Breast epithelium (tissue), 4 donors: Measurements from ENCODE around the gene ANO2. TPM values are rescaled to one million over a fixed set of nuclear protein-coding genes. Genes with fewer than 3 reads are reported as not detected.

Experiments used
- DNase-seq, 2 donors: peaks; one replicate each; pipeline ENCODE4 v3.0.0-alpha.2; 2019; ENCODE audit warnings: low spot score in 2 of 2
- H3K27ac ChIP-seq, 2 donors: fragments of 200-600 bp; sonication (generic) in 1 of 2; one replicate each; pipeline ENCODE4 v1.5.1; 2016 to 2019; ENCODE audit warnings: mild to moderate bottlenecking in 1 of 2
- H3K27me3 ChIP-seq, 2 donors: fragments of 200-600 bp; sonication (generic) in 1 of 2; one replicate each; pipeline versions ENCODE4 v1.5.1 to v1.6.0; 2017 to 2019; ENCODE audit warnings: control low read depth in 1 of 2, mild to moderate bottlenecking in 1 of 2
- H3K36me3 ChIP-seq: fragments of 200-600 bp; one replicate; pipeline ENCODE4 v1.5.1; 2019
- H3K4me1 ChIP-seq, 2 donors: fragments of 200-600 bp; sonication (generic); one replicate each; pipeline ENCODE4 v1.5.1; 2016 to 2019; ENCODE audit warnings: control low read depth in 1 of 2
- H3K4me3 ChIP-seq, 3 donors: fragments of 200-600 bp; sonication (generic); 1 replicate in 2 of 3; 2 replicates in 1 of 3; pipeline ENCODE4 v1.5.1; 2016 to 2019; ENCODE audit warnings: mild to moderate bottlenecking in 3 of 3, moderate library complexity in 2 of 3
- H3K9me3 ChIP-seq, 2 donors: fragments of 200-600 bp; sonication (generic) in 1 of 2; one replicate each; pipeline ENCODE4 v1.5.1; 2016 to 2019; ENCODE audit warnings: control low read depth in 1 of 2
- POLR2A ChIP-seq: fragments of 450-650 bp; IDR thresholded peaks from one replicate; pipeline ENCODE4 v1.6.1; 2016; ENCODE audit warnings: antibody characterized with exemption, mild to moderate bottlenecking, moderate library complexity
- POLR2AphosphoS5 ChIP-seq, 3 donors: sonication (generic); formaldehyde crosslinking; IDR thresholded peaks; one replicate each; pipeline ENCODE4 v1.6.1; 2017; ENCODE audit warnings: antibody characterized with exemption in 3 of 3
- intact Hi-C: fragments of 100-400 bp; cut with DNase I; formaldehyde crosslinking; loops from one replicate; pipeline ENCODE4 v1.15.1; 2023; ENCODE audit warnings: low total_unique reads
- total RNA-seq, 3 donors: library from RNA; depleted of rRNA; stranded (reverse); fragments of >200 nt; gene quantifications; one replicate each; pipeline ENCODE4 v1.1.0, GENCODE V29; 2016
- TF ChIP-seq, protein P1 (sequence below), 3 donors: fragments of 450-650 bp; IDR thresholded peaks; one replicate each; pipeline ENCODE4 v1.5.1; 2016 to 2017; ENCODE audit warnings: antibody characterized with exemption in 3 of 3, mild to moderate bottlenecking in 3 of 3, moderate library complexity in 3 of 3

ANO2 gene
- total RNA-seq, 3 donors from 2014 or later: 5.0 to 33.1 (median 16.8) TPM

DNA sequence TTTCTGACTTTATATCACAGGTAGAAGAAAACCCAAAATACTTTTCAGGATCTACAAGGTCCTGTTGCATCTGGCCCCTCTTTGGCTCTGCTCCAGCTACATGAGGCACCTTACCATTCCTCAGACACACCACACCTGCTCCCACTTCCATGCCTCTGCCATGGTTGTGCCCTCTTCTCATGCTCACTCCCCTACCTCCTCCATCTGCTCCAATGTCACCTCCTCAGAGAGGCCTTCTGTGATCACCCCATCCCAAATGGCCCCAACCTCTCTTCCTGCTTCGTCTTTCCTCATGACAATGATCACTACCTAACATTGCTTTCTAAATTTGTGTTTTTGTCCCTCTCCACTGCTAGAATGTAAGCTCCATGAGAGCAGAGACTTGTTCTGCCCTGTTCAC is 174.3 kb downstream of the ANO2 start:
- no peaks in the 10 kb centered on the region for H3K36me3 ChIP-seq
- TF ChIP-seq POLR2A (no peak), POLR2AphosphoS5 (IDR thresholded peaks at IDR 0.05) (no peak)
- TF ChIP-seq, protein P1, sequence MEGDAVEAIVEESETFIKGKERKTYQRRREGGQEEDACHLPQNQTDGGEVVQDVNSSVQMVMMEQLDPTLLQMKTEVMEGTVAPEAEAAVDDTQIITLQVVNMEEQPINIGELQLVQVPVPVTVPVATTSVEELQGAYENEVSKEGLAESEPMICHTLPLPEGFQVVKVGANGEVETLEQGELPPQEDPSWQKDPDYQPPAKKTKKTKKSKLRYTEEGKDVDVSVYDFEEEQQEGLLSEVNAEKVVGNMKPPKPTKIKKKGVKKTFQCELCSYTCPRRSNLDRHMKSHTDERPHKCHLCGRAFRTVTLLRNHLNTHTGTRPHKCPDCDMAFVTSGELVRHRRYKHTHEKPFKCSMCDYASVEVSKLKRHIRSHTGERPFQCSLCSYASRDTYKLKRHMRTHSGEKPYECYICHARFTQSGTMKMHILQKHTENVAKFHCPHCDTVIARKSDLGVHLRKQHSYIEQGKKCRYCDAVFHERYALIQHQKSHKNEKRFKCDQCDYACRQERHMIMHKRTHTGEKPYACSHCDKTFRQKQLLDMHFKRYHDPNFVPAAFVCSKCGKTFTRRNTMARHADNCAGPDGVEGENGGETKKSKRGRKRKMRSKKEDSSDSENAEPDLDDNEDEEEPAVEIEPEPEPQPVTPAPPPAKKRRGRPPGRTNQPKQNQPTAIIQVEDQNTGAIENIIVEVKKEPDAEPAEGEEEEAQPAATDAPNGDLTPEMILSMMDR (IDR thresholded peaks at IDR 0.05): no peak
- intact Hi-C loops: no loop called here
- H3K4me1 ChIP-seq: no peaks in the 10 kb centered on the region
- no peaks in the 10 kb centered on the region for H3K27me3 ChIP-seq
- H3K27ac ChIP-seq: no peak overlapping the region
- DNase-seq: no peak
- peaks cover 0 to 9% of the 10 kb centered on the region in 2 donors for H3K9me3 ChIP-seq
- H3K4me3 ChIP-seq: no peak overlapping the region

DNA sequence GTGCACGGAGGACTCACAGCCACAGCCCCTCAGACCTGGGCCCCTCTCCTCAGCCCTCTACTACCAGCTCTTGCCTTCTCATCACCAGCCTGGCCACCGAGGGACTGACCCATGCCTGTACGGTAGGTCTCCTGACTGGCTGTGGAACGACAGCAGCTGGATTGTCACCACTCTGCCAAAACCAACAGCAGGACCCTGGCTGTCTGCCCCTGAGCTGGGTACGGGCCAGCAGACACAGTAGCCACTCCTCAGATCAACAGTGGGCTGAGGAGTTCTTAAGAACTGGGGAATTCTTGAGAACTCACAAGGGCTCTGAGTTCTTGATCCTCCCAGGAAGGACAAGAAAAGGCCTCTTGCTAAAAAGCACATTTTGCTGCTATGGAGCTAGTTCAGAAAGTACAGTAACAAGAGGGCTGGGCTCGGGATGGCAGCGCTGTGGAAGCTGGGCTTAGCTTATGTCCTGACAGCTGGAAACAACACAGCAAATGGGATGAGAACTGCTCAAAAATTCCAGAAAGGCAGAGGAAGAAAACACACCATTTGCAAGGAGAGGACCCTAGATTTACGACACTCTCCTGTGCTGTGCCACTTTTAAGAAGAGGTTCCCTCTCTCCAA is 176.4 kb downstream of the ANO2 start:
- Histone ChIP-seq H3K4me3 (no peak overlapping the region), H3K4me1 (no peaks in the 10 kb centered on the region), H3K36me3 (no peaks in the 10 kb centered on the region), H3K27ac (no peak overlapping the region), H3K27me3 (no peaks in the 10 kb centered on the region), H3K9me3 (peaks cover 0 to 9% of the 10 kb centered on the region in 2 donors)
- TF ChIP-seq, protein P1 (IDR thresholded peaks at IDR 0.05): no peak
- TF ChIP-seq POLR2A (no peak), POLR2AphosphoS5 (IDR thresholded peaks at IDR 0.05) (no peak)
- intact Hi-C loops: no loop called here
- DNase-seq: no peak

DNA sequence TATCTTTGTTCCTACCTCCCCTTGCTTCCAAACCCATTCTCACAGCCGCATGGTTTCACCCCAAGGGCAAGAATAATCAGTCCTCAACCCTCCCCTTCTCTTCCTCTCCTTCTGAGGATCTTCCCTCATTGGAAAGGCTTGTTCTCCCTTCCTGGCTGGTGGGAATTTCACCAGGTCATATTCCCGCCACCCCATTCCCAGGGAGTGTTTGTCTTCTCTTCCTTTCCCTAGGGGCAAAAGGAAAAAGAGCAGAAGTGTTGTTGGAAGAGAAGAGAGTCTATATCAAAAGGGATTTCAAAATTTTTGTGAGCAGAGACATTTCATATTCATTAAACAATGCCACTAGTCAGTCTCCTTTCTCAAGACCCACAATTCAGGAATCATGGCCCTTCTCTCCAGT is 176.9 kb downstream of the ANO2 start:
- DNase-seq: no peak
- no peaks in the 10 kb centered on the region for H3K27me3 ChIP-seq
- no peaks in the 10 kb centered on the region for H3K4me1 ChIP-seq
- no peak overlapping the region for H3K4me3 ChIP-seq
- H3K9me3 ChIP-seq: peaks cover 0 to 9% of the 10 kb centered on the region in 2 donors
- intact Hi-C loops: no loop called here
- TF ChIP-seq POLR2AphosphoS5 (IDR thresholded peaks at IDR 0.05) (no peak), POLR2A (no peak)
- TF ChIP-seq, protein P1 (IDR thresholded peaks at IDR 0.05): no peak
- H3K36me3 ChIP-seq: no peaks in the 10 kb centered on the region
- H3K27ac ChIP-seq: no peak overlapping the region

DNA sequence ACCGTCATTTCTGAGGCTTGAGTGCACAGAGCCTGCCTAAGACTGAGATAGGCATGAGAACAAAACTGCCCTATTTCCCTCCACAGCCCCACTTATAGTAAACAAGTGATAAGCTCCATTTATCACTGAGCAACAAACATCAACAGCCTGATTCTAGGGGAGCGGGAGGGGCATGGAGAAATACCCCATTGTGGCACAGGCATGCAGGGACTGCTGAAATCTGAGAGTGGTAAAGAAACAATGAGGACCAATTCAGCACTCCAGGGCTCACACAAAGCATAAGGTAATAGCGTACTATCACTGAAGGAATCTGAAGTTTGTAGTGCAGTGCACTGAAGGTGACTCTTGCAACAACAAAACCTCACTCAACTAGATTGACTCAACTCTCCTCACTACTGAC is 186.7 kb downstream of the ANO2 start:
- Histone ChIP-seq H3K4me3 (no peak overlapping the region), H3K4me1 (no peaks in the 10 kb centered on the region), H3K36me3 (no peaks in the 10 kb centered on the region), H3K27me3 (peaks cover 0 to 12% of the 10 kb centered on the region in 2 donors), H3K27ac (no peak overlapping the region), H3K9me3 (no peaks in the 10 kb centered on the region)
- no peak for DNase-seq
- intact Hi-C loops: no loop called here
- TF ChIP-seq, protein P1 (IDR thresholded peaks at IDR 0.05): no peak
- TF ChIP-seq POLR2A (no peak), POLR2AphosphoS5 (IDR thresholded peaks at IDR 0.05) (no peak)

DNA sequence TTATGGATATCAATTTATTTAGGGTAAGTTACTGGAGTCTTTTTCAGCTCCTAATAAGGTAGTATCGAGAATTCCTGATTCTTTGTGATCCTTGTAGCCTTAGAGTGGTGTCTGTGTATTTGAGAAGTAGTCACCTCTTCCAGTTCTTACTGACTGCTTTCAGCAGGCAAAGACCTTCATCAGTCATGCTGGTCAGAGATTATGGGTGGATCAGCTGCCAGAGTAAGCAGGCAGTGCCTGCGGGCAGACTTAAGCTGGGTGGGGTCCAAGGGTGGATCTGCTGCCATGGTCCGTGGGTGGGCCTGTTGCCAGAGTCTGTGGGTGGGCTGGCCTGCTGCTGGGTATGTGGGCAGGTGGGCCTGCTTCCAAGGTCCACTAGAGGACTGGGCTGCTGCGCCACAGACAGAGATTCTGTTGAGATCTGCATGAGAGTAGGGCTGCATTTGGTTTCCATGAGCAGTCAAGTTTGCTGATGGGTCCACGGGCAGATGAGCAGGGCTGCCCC is 188.7 kb downstream of the ANO2 start:
- TF ChIP-seq, protein P1 (IDR thresholded peaks at IDR 0.05): no peak
- TF ChIP-seq POLR2AphosphoS5 (IDR thresholded peaks at IDR 0.05): no peak
- DNase-seq: no peak
- H3K9me3 ChIP-seq: no peaks in the 10 kb centered on the region
- intact Hi-C loops: no loop called here
- H3K4me1 ChIP-seq: no peaks in the 10 kb centered on the region
- H3K27ac ChIP-seq: no peak overlapping the region
- H3K27me3 ChIP-seq: peaks cover 0 to 12% of the 10 kb centered on the region in 2 donors
- no peak overlapping the region for H3K4me3 ChIP-seq
- H3K36me3 ChIP-seq: no peaks in the 10 kb centered on the region
